IMR-90 (cell line): Measurements from ENCODE around the gene TBCD. TPM values are rescaled to one million over a fixed set of nuclear protein-coding genes. Genes with fewer than 3 reads are reported as not detected.

Source experiments
- ATAC-seq: fragments of 200-7000 bp; cut with Tn5 transposase; 2 replicates; pipeline ENCODE4 v1.9.1; 2020; ENCODE audit warnings: low read depth, mild to moderate bottlenecking, moderate library complexity
- BruUV-seq: library from RNA; stranded (reverse); fragments of 400-500 nt; replicated peaks from 2 replicates; lab custom pipeline; 2021; lab: Mats Ljungman, UMichigan
- CTCF ChIA-PET: fragments of 300-600 bp; formaldehyde crosslinking; extraction: SDS; loops from one replicate; lab custom pipeline; 2021; ENCODE audit warnings: antibody characterized with exemption; lab: Yijun Ruan, JAX
- POLR2A ChIA-PET: fragments of 300-600 bp; sonication (Branson Sonifier 250); formaldehyde crosslinking; loops from one replicate; lab custom pipeline; 2022; ENCODE audit warnings: antibody characterized with exemption; ENCODE audit not compliant: unreplicated experiment; lab: Charles Lee
- DNase-seq: peaks from one replicate; pipeline ENCODE4 v3.0.0; 2013
- H2AFZ ChIP-seq: replicated peaks from 2 replicates; pipeline ENCODE3; 2013; ENCODE audit warnings: low read length, mild to moderate bottlenecking; ENCODE audit not compliant: poor library complexity
- H2AK5ac ChIP-seq: 2 replicates; pipeline ENCODE4 v1.6.1; 2013; ENCODE audit warnings: low read depth, low read length, inconsistent platforms
- H2AK9ac ChIP-seq: replicated peaks from 2 replicates; pipeline ENCODE3; 2013; ENCODE audit warnings: mild to moderate bottlenecking, low read depth, low read length, moderate library complexity; ENCODE audit not compliant: poor library complexity
- H2BK120ac ChIP-seq: 2 replicates; pipeline ENCODE4 v1.6.1; 2013; ENCODE audit warnings: low read depth, low read length, inconsistent platforms
- H2BK15ac ChIP-seq: 3 replicates; pipeline ENCODE4 v1.6.1; 2013; ENCODE audit warnings: low read depth, low read length, inconsistent platforms
- H2BK20ac ChIP-seq: 2 replicates; pipeline ENCODE4 v1.6.1; 2013; ENCODE audit warnings: low read depth, mild to moderate bottlenecking, inconsistent platforms, low read length, moderate library complexity
- H2BK5ac ChIP-seq: 2 replicates; pipeline ENCODE4 v1.6.1; 2013; ENCODE audit warnings: mild to moderate bottlenecking, low read depth, low read length, inconsistent platforms; ENCODE audit not compliant: poor library complexity, severe bottlenecking
- H3K14ac ChIP-seq: replicated peaks from 2 replicates; pipeline ENCODE4 v1.6.1; 2013; ENCODE audit warnings: low read depth, low read length, inconsistent platforms
- H3K18ac ChIP-seq: 2 replicates; pipeline ENCODE4 v1.6.1; 2013; ENCODE audit warnings: low read depth, low read length, control low read depth
- H3K23ac ChIP-seq: 2 replicates; pipeline ENCODE4 v1.6.1; 2013; ENCODE audit warnings: low read depth, low read length, inconsistent platforms
- H3K27ac ChIP-seq: 2 replicates; pipeline ENCODE4 v1.5.1; 2013; ENCODE audit warnings: mild to moderate bottlenecking, control low read depth, low read length; ENCODE audit not compliant: insufficient read depth
- H3K27me3 ChIP-seq: 2 replicates; pipeline ENCODE4 v1.6.1; 2013; ENCODE audit warnings: low read length; ENCODE audit not compliant: control insufficient read depth, insufficient read depth
- H3K36me3 ChIP-seq: 2 replicates; pipeline ENCODE4 v1.6.1; 2013; ENCODE audit warnings: low read length, mixed read lengths; ENCODE audit not compliant: control insufficient read depth, insufficient read depth
- H3K4ac ChIP-seq: 2 replicates; pipeline ENCODE4 v1.6.1; 2013; ENCODE audit warnings: low read depth, low read length, inconsistent platforms
- H3K4me1 ChIP-seq: 2 replicates; pipeline ENCODE4 v1.6.1; 2013; ENCODE audit warnings: low read length, mixed read lengths; ENCODE audit not compliant: control insufficient read depth, insufficient read depth
- H3K4me2 ChIP-seq: 2 replicates; pipeline ENCODE4 v1.6.1; 2013; ENCODE audit warnings: low read depth, mild to moderate bottlenecking, control low read depth, low read length, moderate library complexity
- H3K4me3 ChIP-seq: 2 replicates; pipeline ENCODE4 v1.5.1; 2013; ENCODE audit warnings: low read depth, mild to moderate bottlenecking, control low read depth, low read length, moderate library complexity; ENCODE audit not compliant: insufficient read depth
- H3K56ac ChIP-seq: 2 replicates; pipeline ENCODE4 v1.6.1; 2013; ENCODE audit warnings: low read length, inconsistent platforms; ENCODE audit not compliant: insufficient read depth; ENCODE audit errors: extremely low read depth
- H3K79me1 ChIP-seq, 2 experiments: 2 replicates each; pipeline ENCODE4 v1.6.1; 2013; ENCODE audit warnings: low read length in 2 of 2, inconsistent platforms in 1 of 2, low read depth in 1 of 2
- H3K9ac ChIP-seq: 2 replicates; pipeline ENCODE4 v1.6.1; 2013; ENCODE audit warnings: low read depth, low read length, control low read depth
- H3K9me1 ChIP-seq: 2 replicates; pipeline ENCODE4 v1.6.1; 2013; ENCODE audit warnings: low read length, inconsistent platforms; ENCODE audit not compliant: insufficient read depth
- H3K9me3 ChIP-seq: 2 replicates; pipeline ENCODE4 v1.6.1; 2013; ENCODE audit warnings: low read length; ENCODE audit not compliant: control insufficient read depth, insufficient read depth
- H4K20me1 ChIP-seq: 2 replicates; pipeline ENCODE4 v1.6.1; 2013; ENCODE audit warnings: low read length, inconsistent platforms; ENCODE audit not compliant: insufficient read depth
- H4K5ac ChIP-seq: 2 replicates; pipeline ENCODE4 v1.6.1; 2013; ENCODE audit warnings: mild to moderate bottlenecking, low read depth, low read length, control low read depth
- H4K8ac ChIP-seq, 2 experiments: 2 replicates each; pipeline ENCODE4 v1.6.1; 2013; ENCODE audit warnings: low read depth in 2 of 2, low read length in 2 of 2, control low read depth in 1 of 2, inconsistent platforms in 1 of 2
- H4K91ac ChIP-seq: 2 replicates; pipeline ENCODE4 v1.6.1; 2013; ENCODE audit warnings: low read depth, low read length, inconsistent platforms; ENCODE audit not compliant: insufficient read depth
- BHLHE40 ChIP-seq: fragments of 150-350 bp; IDR thresholded peaks from 2 replicates; pipeline ENCODE4 v1.6.1; 2016; ENCODE audit warnings: mild to moderate bottlenecking, low read depth, low read length
- CEBPB ChIP-seq: IDR thresholded peaks from 2 replicates; pipeline ENCODE4 v1.6.1; 2012; ENCODE audit warnings: low read depth, low read length, improper control_type of control experiment
- CHD1 ChIP-seq: IDR thresholded peaks from 2 replicates; pipeline ENCODE4 v1.6.1; 2012; ENCODE audit warnings: low read depth, low read length, improper control_type of control experiment
- FOS ChIP-seq: fragments of 150-350 bp; IDR thresholded peaks from 2 replicates; pipeline ENCODE4 v1.6.1; 2016; ENCODE audit warnings: low read depth, low read length
- MAFK ChIP-seq: IDR thresholded peaks from 2 replicates; pipeline ENCODE4 v1.6.1; 2012; ENCODE audit warnings: low read depth, low read length, improper control_type of control experiment
- MAZ ChIP-seq: IDR thresholded peaks from 2 replicates; pipeline ENCODE4 v1.6.1; 2012; ENCODE audit warnings: low read depth, mild to moderate bottlenecking, low read length, improper control_type of control experiment, moderate library complexity, borderline replicate concordance
- MXI1 ChIP-seq: IDR thresholded peaks from 2 replicates; pipeline ENCODE4 v1.6.1; 2012; ENCODE audit warnings: low read depth, mild to moderate bottlenecking, low read length, moderate library complexity, borderline replicate concordance
- NFE2L2 ChIP-seq: fragments of 150-350 bp; IDR thresholded peaks from 2 replicates; pipeline ENCODE4 v1.6.1; 2016; ENCODE audit warnings: low read depth, mild to moderate bottlenecking, low read length
- POLR2A ChIP-seq: IDR thresholded peaks from 2 replicates; pipeline ENCODE4 v1.6.1; 2012; ENCODE audit warnings: mild to moderate bottlenecking, low read depth, low read length
- RAD21 ChIP-seq: IDR thresholded peaks from 2 replicates; pipeline ENCODE4 v1.6.1; 2012; ENCODE audit warnings: low read length, improper control_type of control experiment
- RCOR1 ChIP-seq: IDR thresholded peaks from 2 replicates; pipeline ENCODE4 v1.6.1; 2012; ENCODE audit warnings: mild to moderate bottlenecking, low read length, improper control_type of control experiment; ENCODE audit not compliant: insufficient replicate concordance
- RFX5 ChIP-seq: IDR thresholded peaks from 2 replicates; pipeline ENCODE4 v1.8.0; 2012; ENCODE audit warnings: low read depth, mild to moderate bottlenecking, low read length, moderate library complexity
- SMC3 ChIP-seq: fragments of 150-350 bp; IDR thresholded peaks from 2 replicates; pipeline ENCODE4 v1.6.1; 2016; ENCODE audit warnings: low read depth, mild to moderate bottlenecking, antibody characterized with exemption, low read length, moderate library complexity
- WGBS, 2 experiments: methylation state at CpG; one replicate each; pipeline versions ENCODE4 v1.1.5 to v1.1.7; 2013; ENCODE audit warnings: missing lambda C conversion rate in 2 of 2; ENCODE audit not compliant: insufficient read length in 1 of 2; ENCODE audit errors: extremely low coverage in 2 of 2; 5-methylcytosine and 5-hydroxymethylcytosine counted together
- dilution Hi-C: fragments of 300-500 bp; cut with HindIII; formaldehyde crosslinking; loops from one replicate; pipeline ENCODE4 v1.14.3; 2018; ENCODE audit warnings: low sequenced_read_pairs; ENCODE audit not compliant: unreplicated experiment
- in situ Hi-C: fragments of 300-500 bp; cut with MboI; formaldehyde crosslinking; loops from 3 replicates; pipeline ENCODE4 v1.14.3; 2019; ENCODE audit warnings: low sequenced_read_pairs, inconsistent platforms, mixed read lengths
- intact Hi-C: fragments of 100-400 bp; cut with micrococcal nuclease; formaldehyde crosslinking; loops from 2 replicates; pipeline ENCODE4 v1.10.0; 2022
- polyA plus RNA-seq, 3 experiments: library from polyadenylated mRNA; depleted of rRNA; stranded (reverse); fragments of >200 nt; gene quantifications; 2 replicates each; pipeline ENCODE4 v1.2.3, GENCODE V29; 2012; ENCODE audit warnings: low replicate concordance in 1 of 3
- total RNA-seq: library from RNA; depleted of rRNA; stranded (reverse); fragments of >200 nt; gene quantifications from 2 replicates; pipeline ENCODE4 v1.2.3, GENCODE V29; 2012
- TF ChIP-seq, protein P1 (sequence below): fragments of 150-350 bp; IDR thresholded peaks from 2 replicates; pipeline ENCODE4 v1.6.1; 2016; ENCODE audit warnings: low read depth, mild to moderate bottlenecking, low read length, moderate library complexity, borderline replicate concordance
- TF ChIP-seq, protein P2 (sequence below): conservative IDR thresholded peaks from 2 replicates; pipeline ENCODE4 v1.5.1; 2012; ENCODE audit warnings: mild to moderate bottlenecking, low read depth, low read length, improper control_type of control experiment
- TF ChIP-seq, protein P3 (sequence below): fragments of 150-350 bp; IDR thresholded peaks from 2 replicates; pipeline ENCODE4 v1.6.1; 2017; ENCODE audit warnings: mild to moderate bottlenecking, antibody characterized with exemption, low read length, low read depth

Gene TBCD
- total and polyA plus RNA-seq, 2 of the 4 experiments (the other 2 are of a cell fraction): 21.9 to 54.5 TPM

DNA sequence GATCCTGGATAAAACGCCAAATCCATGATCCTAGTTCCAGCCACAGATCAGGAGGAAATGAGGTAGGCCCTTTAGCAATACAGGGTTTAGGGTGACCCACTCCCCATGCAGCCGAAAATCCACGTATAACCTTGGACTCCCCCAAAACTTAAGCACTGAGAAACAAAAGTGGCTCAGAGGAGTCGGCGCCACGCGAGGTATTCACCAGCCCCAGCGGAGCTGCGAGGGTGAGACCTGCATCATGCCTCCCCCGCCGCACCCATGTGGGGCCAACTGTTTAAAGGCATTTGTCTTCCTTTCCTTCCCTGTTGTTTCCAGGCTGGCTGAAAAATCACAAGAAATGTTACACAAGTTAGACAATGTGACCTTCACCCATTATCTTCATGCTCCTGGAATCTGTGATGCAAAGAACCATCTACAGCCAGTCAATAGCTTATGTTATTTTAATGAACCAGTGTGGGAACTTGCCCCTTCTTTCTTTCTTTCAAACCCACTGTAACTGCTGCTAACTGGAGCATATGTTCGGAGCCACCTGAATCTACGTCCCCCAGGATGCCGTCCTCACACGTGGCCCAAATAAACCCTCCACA lies 229.4 kb downstream of the TBCD start:
- 94% methylated on average over 10 of the region's 15 CpGs; no CpG with 5 or more reads in 1 of the 2 experiments for WGBS, 2 experiments
- Histone ChIP-seq H3K23ac (no peak overlapping the region), H3K14ac (no peak overlapping the region), H2AK9ac (no peak overlapping the region), H3K9me3 (no peaks in the 10 kb centered on the region), H3K9ac (no peak overlapping the region), H2BK120ac (no peak overlapping the region), H3K56ac (no peak overlapping the region), H3K18ac (no peak overlapping the region), H3K9me1 (no peaks in the 10 kb centered on the region), H3K4me1 (peaks cover 5% of the 10 kb centered on the region; the same call in 1 of the 2 replicates), H3K27ac (no peak overlapping the region), H4K8ac (no peak overlapping the region), H3K4ac (no peak overlapping the region), H3K4me3 (no peak overlapping the region), H3K4me2 (no peak overlapping the region), H2BK15ac (no peak overlapping the region), H4K5ac (no peak overlapping the region), H4K20me1 (no peaks in the 10 kb centered on the region), H4K91ac (no peak overlapping the region), H3K36me3 (no peaks in the 10 kb centered on the region), H2BK5ac (no peak overlapping the region), H2AK5ac (no peak overlapping the region), H3K27me3 (no peaks in the 10 kb centered on the region), H2AFZ (no peak overlapping the region), H3K79me1 (no peaks in the 10 kb centered on the region; a peak in 1 of 4 replicates), H2BK20ac (no peak overlapping the region)
- ATAC-seq (no peak), DNase-seq (no peak)
- ChIA-PET CTCF (no interaction called here), POLR2A (no interaction called here)
- TF ChIP-seq RAD21 (no peak), MAFK (no peak), MXI1 (no peak), BHLHE40 (no peak), SMC3 (no peak), POLR2A (no peak), RFX5 (no peak), MAZ (no peak), NFE2L2 (no peak), CEBPB (no peak), RCOR1 (no peak), CHD1 (no peak), FOS (no peak)
- TF ChIP-seq, protein P1, sequence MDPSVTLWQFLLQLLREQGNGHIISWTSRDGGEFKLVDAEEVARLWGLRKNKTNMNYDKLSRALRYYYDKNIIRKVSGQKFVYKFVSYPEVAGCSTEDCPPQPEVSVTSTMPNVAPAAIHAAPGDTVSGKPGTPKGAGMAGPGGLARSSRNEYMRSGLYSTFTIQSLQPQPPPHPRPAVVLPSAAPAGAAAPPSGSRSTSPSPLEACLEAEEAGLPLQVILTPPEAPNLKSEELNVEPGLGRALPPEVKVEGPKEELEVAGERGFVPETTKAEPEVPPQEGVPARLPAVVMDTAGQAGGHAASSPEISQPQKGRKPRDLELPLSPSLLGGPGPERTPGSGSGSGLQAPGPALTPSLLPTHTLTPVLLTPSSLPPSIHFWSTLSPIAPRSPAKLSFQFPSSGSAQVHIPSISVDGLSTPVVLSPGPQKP: no peak
- TF ChIP-seq, protein P2, sequence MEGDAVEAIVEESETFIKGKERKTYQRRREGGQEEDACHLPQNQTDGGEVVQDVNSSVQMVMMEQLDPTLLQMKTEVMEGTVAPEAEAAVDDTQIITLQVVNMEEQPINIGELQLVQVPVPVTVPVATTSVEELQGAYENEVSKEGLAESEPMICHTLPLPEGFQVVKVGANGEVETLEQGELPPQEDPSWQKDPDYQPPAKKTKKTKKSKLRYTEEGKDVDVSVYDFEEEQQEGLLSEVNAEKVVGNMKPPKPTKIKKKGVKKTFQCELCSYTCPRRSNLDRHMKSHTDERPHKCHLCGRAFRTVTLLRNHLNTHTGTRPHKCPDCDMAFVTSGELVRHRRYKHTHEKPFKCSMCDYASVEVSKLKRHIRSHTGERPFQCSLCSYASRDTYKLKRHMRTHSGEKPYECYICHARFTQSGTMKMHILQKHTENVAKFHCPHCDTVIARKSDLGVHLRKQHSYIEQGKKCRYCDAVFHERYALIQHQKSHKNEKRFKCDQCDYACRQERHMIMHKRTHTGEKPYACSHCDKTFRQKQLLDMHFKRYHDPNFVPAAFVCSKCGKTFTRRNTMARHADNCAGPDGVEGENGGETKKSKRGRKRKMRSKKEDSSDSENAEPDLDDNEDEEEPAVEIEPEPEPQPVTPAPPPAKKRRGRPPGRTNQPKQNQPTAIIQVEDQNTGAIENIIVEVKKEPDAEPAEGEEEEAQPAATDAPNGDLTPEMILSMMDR: no peak
- TF ChIP-seq, protein P3, sequence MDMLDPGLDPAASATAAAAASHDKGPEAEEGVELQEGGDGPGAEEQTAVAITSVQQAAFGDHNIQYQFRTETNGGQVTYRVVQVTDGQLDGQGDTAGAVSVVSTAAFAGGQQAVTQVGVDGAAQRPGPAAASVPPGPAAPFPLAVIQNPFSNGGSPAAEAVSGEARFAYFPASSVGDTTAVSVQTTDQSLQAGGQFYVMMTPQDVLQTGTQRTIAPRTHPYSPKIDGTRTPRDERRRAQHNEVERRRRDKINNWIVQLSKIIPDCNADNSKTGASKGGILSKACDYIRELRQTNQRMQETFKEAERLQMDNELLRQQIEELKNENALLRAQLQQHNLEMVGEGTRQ: no peak
- BruUV-seq: no TSS peak
- dilution Hi-C loops: no loop called here
- intact Hi-C loops: no loop called here
- in situ Hi-C loops: no loop called here
